Activated CD4-positive, alpha-beta T cell treated with anti-CD3 and anti-CD28 coated beads, Interleukin-2, amount 50 U/mL, for 4 hours (primary cell): ENCODE data around the gene C21orf91.
A peak's percentile ranks its signal among the peaks of the same experiment; 100 is the strongest.

ENCODE experiments used
- DNase-seq, 2 experiments: peaks; one replicate each; pipeline ENCODE4 v3.0.0-alpha.2; 2020

The C21orf91 gene

DNA sequence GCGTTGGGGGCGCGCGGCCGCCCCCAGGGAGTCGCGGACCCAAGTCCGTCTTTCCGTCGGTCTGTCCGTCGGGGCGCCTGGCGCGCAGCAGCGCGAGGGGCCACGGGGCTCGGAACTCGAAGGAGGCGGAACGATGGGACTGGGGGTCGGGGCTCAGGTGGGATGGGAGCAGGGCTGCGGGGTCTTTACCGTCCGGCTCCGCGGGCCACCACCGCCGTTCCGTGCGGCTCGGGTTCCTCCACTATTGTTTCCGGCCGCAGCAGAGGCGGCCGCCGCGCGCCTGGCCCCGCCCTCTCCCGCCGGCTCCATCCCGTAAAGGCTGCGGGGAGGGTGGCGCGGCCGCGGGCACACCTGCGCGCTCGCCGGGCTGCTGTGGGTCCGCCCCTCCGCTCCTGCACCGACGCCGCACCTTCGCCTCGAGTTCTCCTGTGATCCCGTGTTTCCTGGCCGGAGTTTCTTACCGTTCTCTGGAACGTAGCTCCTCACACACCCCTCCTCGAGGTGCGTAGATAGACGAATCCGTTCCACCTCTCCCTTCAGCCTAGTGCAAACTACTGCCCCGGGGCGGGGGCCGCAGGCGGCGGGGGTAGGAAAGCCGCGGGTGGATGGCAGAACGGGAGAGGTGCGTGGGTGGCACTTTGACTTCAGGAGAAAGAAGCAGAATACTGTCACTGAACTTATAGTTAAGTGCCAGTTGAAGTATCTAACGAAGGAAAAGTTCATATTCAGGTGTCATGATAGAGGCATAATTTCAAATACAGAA lies at the start of gene C21orf91:
C21orf91 (minus strand) TSS at position 243 of the 763 bp plus-strand sequence. CDS start 1,038 bp downstream, outside the sequence.
- DNase-seq, result peak; percentile 90 to 92

DNA sequence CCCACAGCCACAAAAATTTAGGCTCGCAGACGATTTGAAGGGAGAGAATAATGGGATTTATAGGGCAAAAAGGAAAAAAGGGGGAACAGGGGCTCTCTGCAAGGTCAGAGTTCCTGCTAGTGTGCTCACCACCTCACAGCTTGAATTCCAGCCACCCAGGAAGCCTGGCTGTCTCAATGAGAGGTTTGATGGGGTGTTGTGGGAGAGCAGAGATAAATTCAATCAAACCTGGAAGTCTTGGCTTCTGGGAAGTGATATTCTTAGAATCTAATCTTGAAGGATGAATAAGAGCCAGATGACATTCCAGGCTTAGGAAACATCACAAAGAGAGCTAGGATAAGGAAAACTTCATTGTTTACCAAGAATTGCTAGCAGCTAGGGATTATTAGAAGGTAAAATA lies 47.4 kb upstream of the C21orf91 start:
- DNase-seq, result no peak

DNA sequence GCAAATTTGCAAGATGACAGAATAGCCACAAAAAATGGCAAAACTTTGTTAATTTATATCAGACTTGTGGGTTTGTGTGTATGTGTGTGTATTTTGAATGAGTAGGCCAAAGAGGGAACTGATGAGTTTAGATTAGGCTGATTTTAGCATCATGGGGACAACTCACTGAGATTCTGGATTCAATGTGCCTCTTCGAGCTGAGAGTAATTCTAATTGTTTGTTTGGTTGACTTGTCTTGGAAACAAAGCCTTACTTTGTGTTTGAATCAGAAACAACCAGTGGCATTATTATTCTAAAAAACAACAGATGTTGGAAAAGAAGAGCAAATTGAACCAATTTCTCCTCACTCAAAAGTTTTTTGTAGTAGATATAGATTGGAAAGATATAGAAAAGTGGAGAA lies 40.5 kb upstream of the C21orf91 start:
- DNase-seq, result no peak

DNA sequence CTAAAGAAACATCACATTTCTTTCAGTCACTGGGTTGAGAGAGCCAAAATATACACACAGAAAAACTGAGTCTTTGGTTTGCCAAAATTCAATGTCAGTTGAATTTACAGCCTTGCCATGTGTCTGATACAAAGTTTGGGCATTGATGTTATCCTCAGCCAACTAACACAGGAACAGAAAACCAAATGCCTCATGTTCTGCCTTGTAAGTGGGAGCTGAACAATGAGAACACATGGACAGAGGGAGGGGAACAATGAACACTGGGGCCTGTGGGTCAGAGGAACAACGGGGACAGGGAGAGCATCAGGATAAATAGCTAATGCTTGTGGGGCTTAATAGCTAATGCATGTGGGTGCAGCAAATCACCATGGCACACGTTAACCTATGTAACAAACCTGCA lies 39.6 kb upstream of the C21orf91 start:
- no peak for DNase-seq

DNA sequence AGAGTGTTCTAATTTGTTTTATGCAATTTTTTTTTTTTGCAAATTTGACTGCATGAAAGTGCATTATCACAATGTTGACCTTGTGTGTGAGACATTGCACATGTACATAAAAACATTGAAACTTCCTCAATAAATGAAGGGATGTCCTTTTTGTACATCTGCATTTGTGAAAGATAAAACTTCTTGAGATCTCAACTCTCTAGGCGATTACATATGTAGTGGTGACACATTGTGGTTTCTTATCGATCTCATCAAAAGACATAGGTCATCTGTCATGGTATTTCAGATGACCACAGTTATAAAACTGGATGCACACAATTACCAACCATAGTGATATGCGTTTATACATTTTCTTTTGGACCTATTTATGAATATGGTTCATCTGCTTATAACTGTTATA lies 35.6 kb upstream of the C21orf91 start:
- DNase-seq, result no peak

DNA sequence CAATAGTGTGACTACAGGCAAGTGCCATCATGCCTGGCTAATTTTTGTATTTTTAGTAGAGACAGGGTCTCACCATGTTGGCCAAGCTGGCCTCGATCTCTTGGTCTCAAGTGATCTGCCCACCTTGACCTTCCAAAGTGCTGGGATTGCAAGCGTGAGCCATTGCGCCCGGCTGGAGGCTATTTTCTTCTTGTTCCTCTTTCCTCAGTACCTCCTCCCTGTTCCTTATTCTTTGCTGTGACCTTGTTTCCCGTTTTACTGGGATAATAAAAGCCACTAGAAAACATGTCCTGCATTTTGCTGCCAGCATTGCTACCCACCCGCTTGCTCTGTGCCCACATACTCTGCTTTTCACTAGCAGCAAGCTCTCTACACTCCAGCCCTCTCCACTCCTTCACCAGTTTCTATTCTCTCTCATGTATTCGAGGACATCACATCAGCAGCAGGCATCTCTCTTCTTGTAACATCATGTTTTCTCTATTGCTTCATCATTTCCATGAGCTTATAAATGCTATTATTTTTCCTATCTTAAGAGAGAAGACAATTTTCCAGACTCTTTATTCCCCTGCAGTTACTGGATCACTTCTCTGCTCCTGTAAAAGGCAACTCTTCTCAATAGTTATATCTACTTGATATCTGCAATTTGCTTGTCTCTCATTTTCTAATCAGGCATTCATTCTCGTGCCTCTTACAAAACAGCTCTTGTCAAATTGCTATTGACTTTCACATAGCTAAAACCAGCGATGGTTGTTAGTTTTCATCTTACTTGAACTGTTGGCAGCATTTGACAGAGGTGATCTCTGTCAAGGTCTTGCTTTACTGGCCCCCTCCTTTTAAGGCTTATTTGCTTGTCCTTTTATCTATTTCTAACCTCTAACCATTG lies 34.5 kb upstream of the C21orf91 start:
- no peak for DNase-seq

DNA sequence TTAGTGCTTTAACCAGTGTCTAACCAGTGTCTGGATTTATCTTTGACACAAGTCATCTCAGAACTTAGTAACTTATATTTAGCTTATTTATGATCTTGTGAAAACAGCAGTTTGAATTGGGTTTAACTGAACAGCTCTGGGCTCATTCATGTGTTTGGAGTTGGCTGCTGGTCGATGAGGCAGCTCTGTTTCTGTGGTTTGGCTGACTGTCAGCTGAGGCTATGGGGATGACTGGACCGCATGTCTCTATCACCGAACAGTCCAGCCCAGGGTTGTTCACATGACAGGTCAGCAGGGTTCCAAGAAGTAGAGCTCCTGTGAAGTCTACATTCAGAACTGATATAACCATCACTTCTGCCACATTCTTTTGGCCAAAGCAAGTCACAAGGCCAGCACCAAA lies 29.1 kb upstream of the C21orf91 start:
- no peak for DNase-seq

DNA sequence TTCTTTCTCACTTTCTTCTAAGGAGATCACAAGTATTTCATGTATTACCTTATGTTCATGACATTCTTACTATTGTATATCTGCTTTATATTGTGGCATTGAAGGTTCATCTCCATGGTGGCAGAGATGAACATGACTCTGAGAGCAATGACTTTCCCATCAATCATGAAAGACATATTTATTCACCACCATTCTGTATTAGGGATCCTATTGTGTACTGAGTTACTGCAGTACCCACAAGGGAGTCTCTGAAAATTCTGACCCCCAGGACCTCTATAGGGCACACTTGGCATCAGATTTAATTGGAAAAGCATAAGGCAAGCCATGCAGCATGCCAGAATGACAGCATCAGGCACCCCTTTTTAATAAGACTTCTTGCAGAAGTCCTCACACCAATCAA lies 21.9 kb upstream of the C21orf91 start:
- DNase-seq, result no peak

DNA sequence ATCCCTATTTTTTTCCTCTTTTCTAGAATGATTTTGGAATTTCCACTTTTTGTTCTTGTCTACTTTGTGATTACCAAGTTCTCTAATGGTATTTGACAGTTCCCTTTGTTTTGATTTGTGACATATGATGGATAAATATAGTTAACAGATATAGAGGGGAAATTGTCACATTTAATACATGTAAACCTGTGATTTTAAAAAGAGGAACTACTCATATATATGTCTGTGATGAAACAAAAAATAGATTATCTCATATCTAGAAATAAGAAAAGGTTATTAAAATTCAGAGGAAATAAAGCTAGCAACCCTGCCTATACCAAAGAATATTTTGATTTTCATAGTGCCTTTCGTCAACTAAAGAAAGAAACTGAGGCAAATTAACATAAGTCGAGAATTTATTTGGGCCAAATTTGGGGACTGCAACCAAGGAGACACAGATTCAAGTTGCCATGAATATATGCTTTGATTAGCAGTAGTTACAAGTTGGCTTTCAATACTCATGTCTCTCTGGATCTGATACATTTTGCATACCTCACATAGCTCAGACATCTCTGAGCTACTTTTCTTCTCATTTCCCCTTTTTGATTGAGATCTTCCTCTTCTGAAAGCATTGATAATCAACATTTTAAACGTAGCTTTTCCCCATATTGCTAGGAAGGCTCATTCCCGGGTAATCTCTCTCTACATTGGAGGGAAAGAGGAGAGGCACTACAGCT lies 15.6 kb upstream of the C21orf91 start:
- DNase-seq, result no peak

DNA sequence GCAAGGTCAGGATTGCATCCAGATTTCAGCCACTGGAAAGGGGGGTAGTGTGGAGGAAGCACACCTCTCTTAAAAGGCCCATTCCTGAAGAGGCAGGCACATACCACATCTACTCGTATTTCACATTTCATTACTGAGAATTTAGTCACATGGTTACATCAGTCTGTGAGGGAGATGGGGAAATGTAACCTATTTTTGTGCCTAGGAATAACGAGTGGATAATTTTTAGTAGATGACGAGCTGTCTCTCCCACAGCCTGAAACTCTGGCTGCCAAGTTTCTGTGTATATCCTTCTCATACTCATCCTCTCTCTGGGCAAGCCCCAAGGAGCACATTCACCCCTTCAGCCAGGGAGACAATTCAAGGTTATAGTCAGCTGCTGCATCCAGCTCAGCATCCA lies 10.3 kb upstream of the C21orf91 start:
- DNase-seq, result no peak

DNA sequence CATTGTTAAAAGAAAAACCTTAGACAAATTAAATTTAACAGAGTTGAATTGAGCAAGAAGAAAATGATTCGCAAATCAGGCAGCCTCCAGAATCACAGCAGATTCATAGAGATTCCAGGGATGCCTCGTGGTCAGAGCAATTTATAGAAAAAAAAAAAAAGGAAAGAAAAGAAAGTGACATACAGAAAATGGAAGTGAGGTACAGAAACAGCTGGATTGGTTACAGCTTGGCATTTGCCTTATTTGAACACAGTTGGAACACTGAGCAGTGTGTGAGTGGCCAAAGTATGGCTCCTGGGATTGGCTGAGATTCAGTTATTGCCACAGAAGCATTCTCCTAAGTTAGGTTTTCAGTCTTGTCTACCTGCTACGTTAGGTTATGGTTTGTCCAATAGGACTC lies 9.1 kb upstream of the C21orf91 start:
- DNase-seq, result no peak

DNA sequence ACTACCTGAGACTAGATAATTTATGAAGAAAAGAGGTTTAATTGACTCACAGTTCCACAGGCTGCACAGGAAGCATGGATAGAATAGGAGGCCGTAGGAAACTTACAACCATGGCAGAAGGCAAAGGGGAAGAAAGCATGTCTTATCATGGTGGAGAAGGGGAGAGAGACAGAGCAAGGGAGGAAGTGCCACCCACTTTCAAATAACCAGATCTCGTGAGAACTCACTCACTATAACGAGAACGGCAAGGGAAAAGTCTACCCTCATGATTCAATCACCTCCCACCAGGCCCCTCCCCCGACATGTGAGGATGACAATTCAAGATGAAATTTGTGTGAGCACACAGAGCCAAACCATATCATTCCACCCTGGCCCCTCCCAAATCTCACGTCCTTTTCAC lies 4.7 kb upstream of the C21orf91 start:
- DNase-seq, result no peak

DNA sequence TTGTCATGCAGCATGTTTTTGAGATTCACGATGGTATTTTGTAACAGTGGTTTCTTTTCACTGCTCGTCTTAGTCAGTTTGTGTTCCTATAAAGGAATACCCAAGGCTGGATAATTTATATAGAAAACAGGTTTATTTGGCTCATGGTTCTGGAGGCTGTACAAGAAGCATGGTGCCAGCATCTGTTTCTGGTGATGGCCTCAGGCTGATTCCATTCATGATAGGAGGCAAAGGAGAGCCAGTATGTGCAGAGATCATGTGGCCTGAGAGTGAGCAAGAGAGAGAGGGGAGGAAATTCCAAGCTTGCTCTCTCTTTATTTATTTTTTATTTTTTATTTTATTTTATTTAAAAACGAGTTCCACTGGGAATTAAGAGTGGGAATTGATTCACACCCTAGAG lies 2.0 kb upstream of the C21orf91 start:
- DNase-seq, result no peak

DNA sequence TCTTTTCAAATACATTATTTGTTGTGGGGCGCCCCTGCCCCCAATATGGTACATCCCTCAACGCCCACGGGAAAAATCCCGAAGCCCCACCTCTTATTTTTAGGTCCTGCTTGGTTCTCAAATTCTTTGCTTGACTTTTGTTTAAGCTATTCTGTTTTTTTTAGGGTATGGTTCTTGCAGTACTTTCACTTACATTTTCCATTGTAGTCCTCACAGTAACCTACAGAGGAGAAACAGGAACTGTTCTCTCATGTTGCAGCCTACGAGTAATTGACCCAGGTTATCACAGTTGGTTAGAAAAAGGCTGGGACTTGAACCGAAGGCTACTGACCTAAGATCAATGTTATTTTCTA lies 697 bp upstream of the C21orf91 start:
- no peak for DNase-seq

DNA sequence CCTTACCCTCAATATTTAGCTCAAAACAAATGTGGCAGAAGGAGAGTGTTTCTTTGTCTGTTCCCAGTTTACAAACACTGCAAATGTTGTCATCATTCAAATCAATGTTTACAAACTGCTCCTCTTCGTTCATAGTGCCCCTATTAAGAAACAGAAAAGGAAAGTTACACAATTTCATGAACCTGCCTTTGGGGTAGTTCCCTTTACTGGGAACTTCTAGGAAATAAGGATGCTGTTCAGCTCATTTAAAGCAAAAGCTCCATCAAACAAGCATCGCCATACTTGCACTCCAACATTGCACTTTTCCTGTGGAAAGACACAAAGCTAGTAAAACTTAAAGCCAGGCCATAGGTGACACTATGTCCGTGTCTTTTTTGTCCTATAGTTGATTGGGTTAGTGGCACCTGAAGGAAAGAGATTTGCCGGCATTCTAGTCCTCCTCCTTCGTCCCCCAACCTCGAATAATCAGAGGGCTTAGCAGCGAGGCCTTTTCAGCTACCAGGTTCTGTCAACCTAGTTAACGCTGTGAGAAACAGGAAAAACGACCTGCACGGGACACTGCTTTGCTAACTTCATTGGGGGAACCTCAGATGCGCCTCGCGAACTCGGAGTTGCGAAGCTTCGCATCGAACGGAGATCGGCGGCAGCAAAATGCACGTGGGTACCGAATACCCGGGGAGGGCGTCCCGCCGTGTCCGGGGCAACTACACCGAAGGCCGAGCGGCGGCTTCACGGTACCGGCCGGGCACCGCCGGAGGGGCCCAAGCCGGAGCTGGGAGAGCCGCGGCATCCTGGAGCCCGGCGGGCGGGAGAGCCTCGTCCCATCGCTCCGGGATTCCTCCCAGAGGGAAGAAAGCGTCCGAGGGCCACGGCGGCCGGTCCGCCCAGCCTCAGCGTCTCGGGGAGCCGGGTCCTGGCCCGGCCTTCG lies 706 bp downstream of the C21orf91 start:
- DNase-seq, result peak; percentile 38 to 41

DNA sequence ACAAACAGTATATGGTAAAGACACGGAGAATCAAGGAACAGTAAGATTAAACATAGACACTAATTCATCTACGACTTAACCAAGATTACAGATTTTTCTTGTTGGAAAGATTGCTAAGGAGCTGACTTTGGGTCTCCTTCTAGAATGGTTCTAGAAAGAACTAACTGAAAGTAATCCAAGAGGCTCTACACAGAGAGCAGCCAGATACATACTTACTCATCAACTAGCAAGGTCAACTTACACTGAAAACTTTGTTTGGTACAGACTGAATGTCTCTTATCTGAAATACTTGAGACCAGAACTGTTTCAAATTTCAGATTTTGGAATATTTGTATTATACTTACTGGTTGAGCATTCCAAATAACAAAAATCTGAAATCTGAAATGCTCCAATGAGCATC lies 5.8 kb downstream of the C21orf91 start:
- no peak for DNase-seq

DNA sequence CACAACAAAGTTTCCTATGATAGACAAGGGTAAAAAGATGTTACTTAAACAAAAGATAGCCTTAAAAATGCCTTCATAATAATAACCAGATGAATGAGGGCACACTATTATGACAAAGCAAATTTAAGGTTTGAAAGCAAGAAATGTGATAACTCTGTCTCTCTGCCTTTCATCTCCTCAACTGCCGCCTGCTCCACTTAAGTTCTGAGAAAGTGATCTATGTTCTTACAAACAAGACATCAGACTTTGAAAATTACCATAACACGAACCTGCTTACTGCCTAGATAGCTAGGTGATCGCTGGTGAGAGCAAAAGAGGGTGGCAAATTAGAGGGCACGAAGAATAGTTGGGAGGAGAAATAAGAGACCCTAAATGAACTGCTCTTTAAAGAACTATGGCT lies 13.2 kb downstream of the C21orf91 start:
- no peak for DNase-seq

DNA sequence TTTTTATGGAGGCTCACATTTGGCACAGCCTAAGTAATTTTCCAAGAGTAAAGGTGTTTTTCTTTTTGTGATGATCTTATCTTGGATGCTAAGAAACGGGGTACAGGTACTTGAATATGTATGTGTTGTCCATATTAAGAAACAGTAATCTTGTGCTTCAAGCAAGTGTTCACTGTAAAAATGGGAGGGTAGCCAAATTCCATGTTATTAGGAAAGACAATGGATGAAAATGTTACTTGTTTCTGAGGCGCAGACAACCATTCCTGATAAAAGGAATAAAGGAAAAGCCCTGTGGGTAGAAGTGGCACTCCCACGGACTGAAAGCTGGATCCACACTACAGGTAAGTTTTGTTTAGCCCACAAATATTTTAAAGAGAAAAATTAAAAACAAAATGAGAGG lies 15.6 kb downstream of the C21orf91 start:
- DNase-seq, result no peak

DNA sequence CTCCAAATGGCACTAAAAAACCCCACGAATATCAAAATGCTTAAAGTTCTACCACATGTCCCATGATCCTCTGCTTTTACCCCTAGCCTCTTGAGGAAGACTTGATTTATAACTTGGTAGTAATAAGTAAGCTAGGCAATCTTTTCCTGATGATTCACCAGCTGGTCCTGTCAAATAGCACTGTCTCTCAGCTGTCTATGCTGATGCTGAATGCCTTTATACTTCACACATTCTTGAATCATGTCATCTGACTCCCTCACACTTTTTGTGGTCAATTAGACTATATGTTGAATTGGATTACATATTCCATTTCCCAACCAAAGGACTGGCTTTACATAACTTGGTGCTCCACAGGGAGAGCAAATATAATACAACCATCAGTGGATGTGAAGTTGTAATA lies 16.6 kb downstream of the C21orf91 start:
- DNase-seq, result no peak

DNA sequence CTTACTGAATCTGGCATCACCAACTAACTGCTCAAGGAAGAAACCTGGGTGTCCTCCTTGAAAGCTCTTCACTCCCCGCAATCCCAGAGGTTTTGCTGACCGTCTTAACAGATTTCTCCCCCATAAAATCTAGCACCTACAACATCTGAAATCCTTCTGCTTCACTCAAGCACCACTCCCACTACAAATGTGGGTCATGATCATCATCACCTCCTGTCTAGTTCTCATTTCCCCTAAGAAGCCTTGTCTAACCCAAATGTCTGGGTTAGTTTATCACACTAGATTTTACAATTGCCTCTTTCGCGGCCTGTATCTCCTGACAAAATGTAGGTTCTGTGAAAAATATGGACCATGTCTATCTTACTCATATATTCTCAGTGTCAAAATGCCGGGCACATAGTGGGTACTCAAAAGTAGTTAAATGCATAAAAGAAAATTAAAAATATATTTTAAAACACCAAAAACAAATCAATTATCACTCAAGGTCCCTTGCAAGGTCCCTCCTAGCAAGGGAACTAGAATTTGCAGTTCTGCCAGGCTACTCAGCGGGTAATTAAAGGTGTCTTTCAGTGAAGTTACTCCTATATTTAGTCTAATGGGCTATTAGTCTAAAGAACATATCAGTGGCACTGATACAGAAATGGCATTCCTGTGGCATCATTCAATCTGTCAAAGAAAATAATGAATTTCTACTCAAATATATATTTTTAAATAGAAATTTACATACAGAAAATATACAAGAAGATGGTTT lies 19.6 kb downstream of the C21orf91 start:
- no peak for DNase-seq

DNA sequence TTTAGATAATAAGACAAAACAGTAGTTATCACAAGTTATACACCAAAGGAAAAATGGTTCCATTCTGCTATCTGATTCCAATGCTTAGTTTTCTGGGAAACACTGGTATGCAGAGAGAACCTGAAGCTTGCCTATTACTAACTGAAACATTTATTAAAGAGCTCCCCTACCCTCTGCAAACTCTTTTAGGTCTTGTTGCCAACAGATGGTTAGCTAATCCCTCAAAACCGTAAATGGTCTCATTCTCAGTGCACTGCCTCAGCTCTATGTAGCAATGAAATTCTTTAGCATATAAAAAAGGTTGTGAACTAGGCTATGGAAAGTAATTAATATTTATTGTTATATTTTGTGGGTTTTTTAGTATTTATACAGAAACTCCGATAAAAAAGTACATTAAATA lies 20.4 kb downstream of the C21orf91 start:
- DNase-seq, result no peak

DNA sequence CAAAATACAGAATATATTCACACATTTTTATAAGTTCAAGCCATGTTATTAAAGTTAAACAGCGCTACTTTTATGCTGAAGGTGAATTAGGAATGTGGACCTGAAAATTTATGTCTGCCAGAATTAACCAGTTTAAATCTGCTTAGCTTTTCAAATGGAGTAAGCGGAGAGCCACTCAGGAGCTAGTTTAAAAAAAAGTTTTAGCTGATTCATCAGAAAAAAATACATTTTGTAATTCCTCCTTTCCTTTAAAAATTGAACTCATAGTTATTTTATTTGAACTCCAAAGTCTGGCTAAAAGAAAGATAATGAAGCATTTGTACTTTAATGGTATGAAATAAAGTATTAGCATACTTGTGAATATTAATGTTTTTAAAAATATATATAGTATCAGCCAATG lies 21.2 kb downstream of the C21orf91 start:
- no peak for DNase-seq
